ENCODE data around the gene HLA-DRA.

Gene HLA-DRA

DNA sequence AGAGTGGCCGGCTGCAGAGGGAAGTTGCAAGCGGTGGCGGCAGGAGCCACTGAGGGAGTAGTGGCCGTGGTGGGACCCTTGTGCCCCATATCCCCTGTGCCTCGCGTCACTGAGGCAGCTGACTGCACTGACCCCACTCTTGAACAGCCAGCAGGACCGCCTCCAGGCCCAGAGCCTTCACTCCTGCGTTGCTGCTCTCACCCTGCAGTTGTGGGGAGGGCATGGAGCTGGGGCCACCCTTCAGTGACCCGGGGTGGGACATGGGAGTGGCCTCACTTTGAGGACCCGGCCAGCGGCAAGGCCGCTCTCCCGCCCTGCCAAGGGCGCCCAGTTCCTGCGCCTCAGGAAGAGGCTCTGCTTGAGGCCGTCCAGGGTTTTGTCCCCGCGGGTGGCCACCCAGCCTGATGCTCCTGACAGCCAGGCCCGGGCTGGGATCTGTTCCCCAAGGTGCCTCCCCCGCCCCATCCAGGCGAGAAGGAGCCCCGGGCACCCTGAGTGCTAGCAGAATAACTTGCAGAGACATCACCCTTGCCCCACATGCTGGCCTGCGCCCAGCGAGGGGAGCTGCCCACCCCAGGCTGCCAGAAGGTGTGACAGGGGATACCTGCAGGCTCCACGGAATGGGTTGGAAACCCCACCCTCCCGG lies 44.4 kb downstream of the HLA-DRA start:
- no peak for FAIRE-seq

DNA sequence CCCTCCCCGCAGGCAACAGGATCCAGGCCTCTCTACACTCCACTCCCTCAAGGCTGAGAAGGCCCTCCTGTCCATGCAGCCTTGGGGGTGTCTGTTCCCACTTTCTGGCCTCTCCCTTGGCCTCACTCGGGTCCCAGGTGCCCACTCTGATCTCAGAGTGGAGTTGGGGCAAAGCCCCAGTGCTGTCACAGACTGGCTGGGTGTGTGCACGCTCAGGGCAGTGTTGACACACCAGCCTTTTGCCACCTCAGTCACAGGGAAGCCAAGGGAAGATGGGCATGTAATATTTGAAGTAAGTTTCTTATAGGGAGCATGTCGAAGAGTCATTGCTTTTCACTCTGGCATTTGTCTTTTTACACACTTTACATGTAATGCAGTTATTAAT lies 44.9 kb downstream of the HLA-DRA start:
- no peak for FAIRE-seq

DNA sequence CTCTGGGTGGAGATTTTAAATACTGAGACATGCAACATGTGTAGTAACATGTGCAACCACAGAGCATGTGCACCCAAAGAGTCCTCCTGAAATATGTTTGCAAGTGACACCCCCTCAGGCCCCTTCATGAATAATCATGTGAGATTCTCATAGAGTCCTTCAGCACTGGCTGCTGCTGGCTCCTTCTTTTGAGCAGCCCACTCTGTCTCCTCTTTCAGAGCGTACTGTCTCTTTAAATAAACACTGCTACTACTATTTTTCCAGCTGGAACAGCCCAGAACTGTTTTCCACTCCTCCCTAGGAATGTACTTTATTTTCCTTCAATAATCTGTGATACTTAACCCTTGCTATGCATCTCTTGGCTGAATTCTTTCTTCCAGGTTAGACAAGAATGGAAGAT lies 48.4 kb downstream of the HLA-DRA start:
- FAIRE-seq = no peak

DNA sequence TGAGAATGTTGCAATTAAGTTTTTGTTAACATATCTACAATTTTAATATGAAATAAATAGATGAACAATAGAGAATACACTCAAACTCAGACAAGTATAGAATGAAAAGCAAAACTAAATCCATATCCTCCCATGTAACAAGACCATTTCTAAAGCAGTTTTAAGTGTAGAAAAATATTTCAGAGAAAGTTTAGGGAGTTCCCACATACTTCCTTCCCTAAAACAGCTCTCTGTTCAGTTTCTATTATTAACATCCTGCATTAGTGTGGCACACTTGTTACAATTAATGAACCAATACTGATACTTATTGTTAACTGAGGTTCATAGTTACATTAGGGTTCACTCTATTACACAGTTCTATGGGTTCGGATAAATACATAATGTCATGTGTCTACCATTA lies 52.0 kb downstream of the HLA-DRA start:
- FAIRE-seq = no peak

DNA sequence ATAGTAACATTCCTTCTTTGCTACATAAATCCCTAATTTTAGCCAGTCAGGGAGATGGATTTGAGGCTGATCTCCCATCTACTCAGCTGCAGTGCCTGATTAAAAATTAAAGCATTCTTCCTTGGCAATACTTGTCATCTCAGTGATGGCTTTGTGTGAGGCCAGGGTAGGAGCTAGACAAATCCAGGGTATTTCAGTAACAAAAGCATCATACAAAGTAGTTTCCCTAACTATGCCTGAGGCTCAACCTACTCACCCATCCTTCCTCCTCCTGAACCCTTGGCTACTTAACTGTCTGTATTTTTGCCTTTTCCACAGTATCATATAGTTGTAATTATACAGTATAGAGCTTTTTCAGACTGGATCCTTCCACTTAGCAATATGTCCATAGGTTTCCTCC lies 52.7 kb downstream of the HLA-DRA start:
- FAIRE-seq = no peak
